Vagina (tissue), 2 donors: Measurements from ENCODE around the gene PAEP.

ENCODE experiments used
- POLR2A ChIP-seq, 2 donors: fragments of 450-650 bp; IDR thresholded peaks; one replicate each; pipeline ENCODE4 v1.6.1; 2017; ENCODE audit warnings: antibody characterized with exemption in 2 of 2, mild to moderate bottlenecking in 2 of 2, moderate library complexity in 2 of 2
- POLR2AphosphoS5 ChIP-seq, 2 donors: sonication (generic); formaldehyde crosslinking; IDR thresholded peaks; one replicate each; pipeline ENCODE4 v1.9.0; 2017; ENCODE audit warnings: antibody characterized with exemption in 2 of 2, mild to moderate bottlenecking in 2 of 2, low read depth in 1 of 2; ENCODE audit not compliant: insufficient read depth in 1 of 2
- TF ChIP-seq, protein P1 (sequence below), 3 experiments: fragments of 450-650 bp in 2 of 3; fragments of 200-600 bp in 1 of 3; sonication (generic) in 1 of 3; IDR thresholded peaks; one replicate each; pipeline ENCODE4 v1.5.1; 2017 to 2019; ENCODE audit warnings: antibody characterized with exemption in 3 of 3, mild to moderate bottlenecking in 2 of 3, moderate library complexity in 2 of 3

DNA sequence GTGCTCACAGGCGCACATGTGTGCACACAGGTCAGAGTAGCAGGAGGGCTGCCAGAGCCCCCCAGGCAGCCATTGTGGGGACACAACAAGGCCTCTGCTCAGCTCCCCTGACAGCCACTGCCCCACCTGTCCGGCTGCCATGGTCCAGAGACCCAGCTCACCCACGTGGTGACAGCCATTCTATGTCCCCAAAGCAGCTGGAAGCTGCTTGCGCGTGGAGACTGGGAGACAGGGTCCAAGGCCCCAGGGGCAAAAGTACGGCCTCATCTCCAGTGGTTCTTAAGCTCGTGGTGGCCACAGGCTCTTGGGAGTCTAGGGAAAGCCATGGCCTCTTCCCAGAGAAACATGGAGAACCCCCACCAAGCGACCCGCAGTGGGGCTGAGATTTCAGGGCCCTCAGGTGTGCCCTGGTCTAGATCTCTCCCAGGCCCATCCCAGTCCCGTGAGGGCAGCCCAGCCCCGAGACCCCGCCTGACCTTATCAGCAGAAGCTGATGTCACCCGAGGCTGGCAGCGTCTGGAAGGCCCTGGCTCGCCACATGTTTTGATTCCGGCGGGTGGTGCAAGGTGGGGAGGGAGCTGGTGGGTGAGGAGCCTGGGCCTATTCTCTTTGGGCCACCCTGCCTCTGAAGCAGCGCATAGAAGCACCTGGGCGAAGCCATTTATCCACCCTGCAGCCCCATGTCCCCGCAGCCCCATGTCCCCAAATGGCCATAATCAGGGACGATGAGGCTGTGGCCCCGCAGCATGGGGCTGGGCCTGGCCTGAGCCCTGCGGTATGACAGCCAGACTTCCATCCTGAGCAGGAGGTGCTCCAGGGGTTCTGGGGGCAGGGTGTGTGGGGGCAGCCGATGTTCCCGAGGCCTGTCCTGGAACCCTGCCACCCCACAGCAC, 46.1 kb downstream of the PAEP start:
- TF ChIP-seq POLR2AphosphoS5 (IDR thresholded peaks at IDR 0.05; ENCODE audit: insufficient read depth in 1 of 2, low read depth in 1 of 2) (no peak), POLR2A (IDR thresholded peaks at IDR 0.05) (no peak)
- TF ChIP-seq, protein P1, sequence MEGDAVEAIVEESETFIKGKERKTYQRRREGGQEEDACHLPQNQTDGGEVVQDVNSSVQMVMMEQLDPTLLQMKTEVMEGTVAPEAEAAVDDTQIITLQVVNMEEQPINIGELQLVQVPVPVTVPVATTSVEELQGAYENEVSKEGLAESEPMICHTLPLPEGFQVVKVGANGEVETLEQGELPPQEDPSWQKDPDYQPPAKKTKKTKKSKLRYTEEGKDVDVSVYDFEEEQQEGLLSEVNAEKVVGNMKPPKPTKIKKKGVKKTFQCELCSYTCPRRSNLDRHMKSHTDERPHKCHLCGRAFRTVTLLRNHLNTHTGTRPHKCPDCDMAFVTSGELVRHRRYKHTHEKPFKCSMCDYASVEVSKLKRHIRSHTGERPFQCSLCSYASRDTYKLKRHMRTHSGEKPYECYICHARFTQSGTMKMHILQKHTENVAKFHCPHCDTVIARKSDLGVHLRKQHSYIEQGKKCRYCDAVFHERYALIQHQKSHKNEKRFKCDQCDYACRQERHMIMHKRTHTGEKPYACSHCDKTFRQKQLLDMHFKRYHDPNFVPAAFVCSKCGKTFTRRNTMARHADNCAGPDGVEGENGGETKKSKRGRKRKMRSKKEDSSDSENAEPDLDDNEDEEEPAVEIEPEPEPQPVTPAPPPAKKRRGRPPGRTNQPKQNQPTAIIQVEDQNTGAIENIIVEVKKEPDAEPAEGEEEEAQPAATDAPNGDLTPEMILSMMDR (IDR thresholded peaks at IDR 0.05) = no peak
